HG03342 (cell line): ENCODE measurements around the gene SRI.
"Not testable (repeated sequence)": the region's sequence is repeated elsewhere in the genome, so short reads cannot be mapped to it uniquely, and the experiment has no call there.

ENCODE experiments used
- ATAC-seq: cut with Tn5 transposase; IDR thresholded peaks from one replicate; pipeline ENCODE4 v1.9.1; 2021; ENCODE audit warnings: mild to moderate bottlenecking, moderate library complexity; ENCODE audit not compliant: unreplicated experiment

SRI gene

GRCh38 chr7:88219781-88220747 is at the start of gene SRI:
TSS of gene SRI (minus strand) at chr7:88220038. CDS start at chr7:88220026, 12 bp downstream.
- peak; percentile 71 for ATAC-seq

- ATAC-seq, result no peak
Observed at GRCh38 chr7:88269586-88269985, 49.7 kb upstream of the SRI start.

- no peak for ATAC-seq
Observed at GRCh38 chr7:88268858-88269257, 49.0 kb upstream of the SRI start.

- no peak for ATAC-seq
Observed at GRCh38 chr7:88268051-88268450, 48.2 kb upstream of the SRI start.

- no peak for ATAC-seq
Observed at GRCh38 chr7:88267421-88267820, 47.6 kb upstream of the SRI start.

GRCh38 chr7:88264987-88265386 is 45.1 kb upstream of the SRI start:
- ATAC-seq, result not testable (repeated sequence)

GRCh38 chr7:88262562-88262961 is 42.7 kb upstream of the SRI start:
- no peak for ATAC-seq

GRCh38 chr7:88260719-88261118 is 40.9 kb upstream of the SRI start:
- no peak for ATAC-seq

- ATAC-seq, result no peak
Observed at GRCh38 chr7:88259656-88260380, 40.0 kb upstream of the SRI start.

- ATAC-seq, result not testable (repeated sequence)
Observed at GRCh38 chr7:88258296-88258695, 38.5 kb upstream of the SRI start.

GRCh38 chr7:88256906-88257305 is 37.1 kb upstream of the SRI start:
- ATAC-seq, result no peak

GRCh38 chr7:88254721-88255424 is 35.0 kb upstream of the SRI start:
- ATAC-seq, result no peak

- ATAC-seq, result no peak
Observed at GRCh38 chr7:88253640-88254039, 33.8 kb upstream of the SRI start.

GRCh38 chr7:88244258-88244657 is 24.4 kb upstream of the SRI start:
- ATAC-seq, result no peak

- peak; percentile 81 for ATAC-seq
Observed at GRCh38 chr7:88243345-88243909, 23.6 kb upstream of the SRI start.

GRCh38 chr7:88239852-88240251 is 20.0 kb upstream of the SRI start:
- no peak for ATAC-seq

GRCh38 chr7:88233828-88234227 is 14.0 kb upstream of the SRI start:
- no peak for ATAC-seq

- no peak for ATAC-seq
Observed at GRCh38 chr7:88230646-88231045, 10.8 kb upstream of the SRI start.

GRCh38 chr7:88229302-88229995 is 9.6 kb upstream of the SRI start:
- ATAC-seq, result no peak

- no peak for ATAC-seq
Observed at GRCh38 chr7:88226886-88227516, 7.2 kb upstream of the SRI start.
